Activated T-helper 17 cell treated with anti-CD3 and anti-CD28 coated beads, Interleukin-2, amount 50 U/mL, for 72 hours (primary cell): ENCODE measurements around the gene SNCB. TPM values are rescaled to one million over a fixed set of nuclear protein-coding genes. Genes with fewer than 3 reads are reported as not detected.
A peak's percentile ranks its signal among the peaks of the same experiment; 100 is the strongest.

Experiments
- ATAC-seq: fragments of 150-1000 bp; cut with Tn5 transposase; replicated peaks from 2 replicates; pipeline ENCODE4 v1.10.0; 2021; ENCODE audit warnings: mild to moderate bottlenecking, moderate library complexity
- H3K27ac Mint-ChIP-seq: one replicate; pipeline ENCODE4 v1.8.0; 2022; ENCODE audit warnings: mixed read lengths
- H3K27me3 Mint-ChIP-seq: one replicate; pipeline ENCODE4 v1.8.0; 2022; ENCODE audit warnings: mixed read lengths
- H3K36me3 Mint-ChIP-seq: one replicate; pipeline ENCODE4 v1.8.0; 2022; ENCODE audit warnings: low read depth, mild to moderate bottlenecking, mixed read lengths
- H3K4me1 Mint-ChIP-seq: one replicate; pipeline ENCODE4 v1.8.0; 2022; ENCODE audit warnings: mixed read lengths
- H3K4me3 Mint-ChIP-seq: one replicate; pipeline ENCODE4 v1.8.0; 2022; ENCODE audit warnings: mild to moderate bottlenecking, mixed read lengths
- H3K9me3 Mint-ChIP-seq: one replicate; pipeline ENCODE4 v1.8.0; 2022; ENCODE audit warnings: mixed read lengths
- total RNA-seq, 2 donors: library from RNA; stranded (reverse); gene quantifications; one replicate each; pipeline ENCODE4 v1.2.3, GENCODE V29; 2022

Gene SNCB
- total RNA-seq, 2 donors from 2014 or later = not detected

- peaks cover 37% of the 10 kb centered on the region for H3K36me3 Mint-ChIP-seq
- peak overlapping the region; percentile 80 for H3K27ac Mint-ChIP-seq
- peak; percentile 85 for ATAC-seq
- H3K4me3 Mint-ChIP-seq = peak overlapping the region; percentile 62
- H3K27me3 Mint-ChIP-seq = no peaks in the 10 kb centered on the region
- no peaks in the 10 kb centered on the region for H3K9me3 Mint-ChIP-seq
- peaks cover 40% of the 10 kb centered on the region for H3K4me1 Mint-ChIP-seq
These were observed 23.4 kb upstream of the SNCB start for GRCh38 chr5:176653401-176654385.

GRCh38 chr5:176652136-176652535 lies 21.8 kb upstream of the SNCB start:
- no peaks in the 10 kb centered on the region for H3K9me3 Mint-ChIP-seq
- peaks cover 38% of the 10 kb centered on the region for H3K4me1 Mint-ChIP-seq
- peaks cover 29% of the 10 kb centered on the region for H3K36me3 Mint-ChIP-seq
- no peak overlapping the region for H3K4me3 Mint-ChIP-seq
- H3K27me3 Mint-ChIP-seq = no peaks in the 10 kb centered on the region
- H3K27ac Mint-ChIP-seq = no peak overlapping the region
- ATAC-seq = no peak

GRCh38 chr5:176651472-176651980 lies 21.2 kb upstream of the SNCB start:
- Mint-ChIP-seq H3K4me1 (peaks cover 38% of the 10 kb centered on the region), H3K9me3 (no peaks in the 10 kb centered on the region)
- ATAC-seq = no peak

GRCh38 chr5:176650354-176650884 lies 20.1 kb upstream of the SNCB start:
- Mint-ChIP-seq H3K4me1 (peaks cover 42% of the 10 kb centered on the region), H3K27ac (peak overlapping the region; percentile 24), H3K36me3 (peaks cover 22% of the 10 kb centered on the region), H3K4me3 (peak overlapping the region; percentile 89), H3K27me3 (no peaks in the 10 kb centered on the region), H3K9me3 (no peaks in the 10 kb centered on the region)
- ATAC-seq = no peak

More at GRCh38 chr5:176651472-176651980, 21.2 kb upstream of the SNCB start:
- Mint-ChIP-seq H3K36me3 (peaks cover 29% of the 10 kb centered on the region), H3K27me3 (no peaks in the 10 kb centered on the region), H3K27ac (no peak overlapping the region), H3K4me3 (no peak overlapping the region)

GRCh38 chr5:176648474-176649194 lies 18.3 kb upstream of the SNCB start:
- peak overlapping the region; percentile 78 for H3K27ac Mint-ChIP-seq
- H3K36me3 Mint-ChIP-seq = peaks cover 14% of the 10 kb centered on the region
- peak overlapping the region; percentile 89 for H3K4me3 Mint-ChIP-seq
- H3K4me1 Mint-ChIP-seq = peaks cover 32% of the 10 kb centered on the region
- H3K9me3 Mint-ChIP-seq = no peaks in the 10 kb centered on the region
- no peak for ATAC-seq
- no peaks in the 10 kb centered on the region for H3K27me3 Mint-ChIP-seq

- H3K9me3 Mint-ChIP-seq = no peaks in the 10 kb centered on the region
- peak overlapping the region; percentile 89 for H3K4me3 Mint-ChIP-seq
- H3K27ac Mint-ChIP-seq = peak overlapping the region; percentile 78
- H3K27me3 Mint-ChIP-seq = no peaks in the 10 kb centered on the region
- ATAC-seq = no peak
- H3K36me3 Mint-ChIP-seq = peaks cover 7% of the 10 kb centered on the region
- peaks cover 25% of the 10 kb centered on the region for H3K4me1 Mint-ChIP-seq
These were observed 17.6 kb upstream of the SNCB start for GRCh38 chr5:176647843-176648473.

- peak within 1 kb of the TSS; percentile 89 for H3K4me3 Mint-ChIP-seq
- peaks cover 21% of the 10 kb centered on the region for H3K4me1 Mint-ChIP-seq
- H3K27ac Mint-ChIP-seq = peak within 1 kb of the TSS; percentile 79
- H3K9me3 Mint-ChIP-seq = no peaks in the 10 kb centered on the region
- H3K27me3 Mint-ChIP-seq = no peaks in the 10 kb centered on the region
- peaks cover 6% of the 10 kb centered on the region for H3K36me3 Mint-ChIP-seq
- ATAC-seq = peak; percentile 96
These were observed 16.9 kb upstream of the SNCB start, which contains the start of gene TSPAN17 for GRCh38 chr5:176647030-176647842. Gene TSPAN17, plus strand, starts transcription at chr5:176647484. Its CDS starts 132 bp downstream, at chr5:176647616.

- Mint-ChIP-seq H3K36me3 (peaks cover 6% of the 10 kb centered on the region), H3K4me1 (peaks cover 21% of the 10 kb centered on the region), H3K27ac (peak overlapping the region; percentile 79), H3K27me3 (no peaks in the 10 kb centered on the region), H3K4me3 (peak overlapping the region; percentile 89), H3K9me3 (no peaks in the 10 kb centered on the region)
- ATAC-seq = peak; percentile 12
These were observed 16.3 kb upstream of the SNCB start for GRCh38 chr5:176646707-176647029.

GRCh38 chr5:176646049-176646706 lies 15.8 kb upstream of the SNCB start:
- H3K9me3 Mint-ChIP-seq = no peaks in the 10 kb centered on the region
- ATAC-seq = no peak
- H3K27ac Mint-ChIP-seq = peak overlapping the region; percentile 79
- H3K36me3 Mint-ChIP-seq = peaks cover 6% of the 10 kb centered on the region
- peak overlapping the region; percentile 89 for H3K4me3 Mint-ChIP-seq
- peaks cover 21% of the 10 kb centered on the region for H3K4me1 Mint-ChIP-seq
- no peaks in the 10 kb centered on the region for H3K27me3 Mint-ChIP-seq

GRCh38 chr5:176644878-176645670 lies 14.7 kb upstream of the SNCB start:
- Mint-ChIP-seq H3K4me1 (peaks cover 18% of the 10 kb centered on the region), H3K36me3 (peaks cover 1% of the 10 kb centered on the region), H3K27me3 (no peaks in the 10 kb centered on the region), H3K4me3 (no peak overlapping the region), H3K9me3 (no peaks in the 10 kb centered on the region), H3K27ac (no peak overlapping the region)
- no peak for ATAC-seq

- no peaks in the 10 kb centered on the region for H3K27me3 Mint-ChIP-seq
- no peak for ATAC-seq
These were observed 14.0 kb upstream of the SNCB start for GRCh38 chr5:176644294-176644693.

GRCh38 chr5:176643491-176644219 lies 13.3 kb upstream of the SNCB start:
- Mint-ChIP-seq H3K27me3 (no peaks in the 10 kb centered on the region), H3K9me3 (no peaks in the 10 kb centered on the region), H3K36me3 (no peaks in the 10 kb centered on the region), H3K27ac (no peak overlapping the region), H3K4me3 (no peak overlapping the region), H3K4me1 (peaks cover 9% of the 10 kb centered on the region)
- ATAC-seq = no peak

More at GRCh38 chr5:176644294-176644693, 14.0 kb upstream of the SNCB start:
- Mint-ChIP-seq H3K4me1 (peaks cover 15% of the 10 kb centered on the region), H3K36me3 (no peaks in the 10 kb centered on the region), H3K4me3 (no peak overlapping the region), H3K9me3 (no peaks in the 10 kb centered on the region), H3K27ac (no peak overlapping the region)
